ENCODE results near the gene COG2.

The COG2 gene

GRCh38 chr1:230725256-230726012 lies 83.2 kb downstream of the COG2 start:
- no peak for DNase-seq

GRCh38 chr1:230728710-230729392 lies 86.6 kb downstream of the COG2 start:
- DNase-seq, result no peak

DNA sequence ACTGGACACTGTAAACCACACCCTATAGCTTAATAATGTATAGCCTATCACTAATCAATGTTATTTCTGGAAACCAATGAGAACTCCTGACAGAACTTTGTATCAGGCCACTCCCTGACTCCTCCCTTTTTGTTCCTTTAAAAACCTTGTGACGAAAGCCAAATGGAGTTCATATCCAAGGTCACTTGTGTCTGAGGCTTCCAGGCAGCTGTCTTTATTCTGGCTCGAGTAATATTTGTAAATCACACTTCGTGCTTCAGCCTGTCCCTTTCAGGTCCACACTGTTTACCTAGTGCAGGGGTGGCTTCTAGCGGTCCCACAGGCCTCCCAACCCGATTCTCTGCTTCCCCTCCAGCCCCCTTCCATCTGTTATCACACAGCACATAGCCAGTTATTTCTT lies 88.7 kb downstream of the COG2 start:
- DNase-seq, result no peak

DNA sequence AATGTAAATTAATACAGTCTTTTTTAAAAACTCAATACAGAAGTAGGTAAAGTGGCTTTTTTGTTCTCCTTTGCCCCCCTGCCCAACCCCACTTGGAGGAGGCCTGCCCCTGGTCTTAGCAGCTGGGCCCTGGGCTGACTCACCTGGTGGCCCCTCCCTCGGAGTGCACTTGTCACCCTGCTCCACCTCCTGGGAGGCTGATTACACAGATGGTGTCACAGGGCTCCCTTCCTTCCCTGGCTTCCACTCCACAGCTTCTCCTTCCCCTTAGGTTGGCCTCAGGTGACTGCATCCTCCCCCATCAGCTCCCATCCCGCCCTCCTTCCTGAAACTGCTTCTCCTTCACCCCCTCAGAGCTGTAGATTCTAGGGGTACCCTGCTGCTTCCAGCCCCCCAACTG lies 93.2 kb downstream of the COG2 start:
- DNase-seq, result no peak

DNA sequence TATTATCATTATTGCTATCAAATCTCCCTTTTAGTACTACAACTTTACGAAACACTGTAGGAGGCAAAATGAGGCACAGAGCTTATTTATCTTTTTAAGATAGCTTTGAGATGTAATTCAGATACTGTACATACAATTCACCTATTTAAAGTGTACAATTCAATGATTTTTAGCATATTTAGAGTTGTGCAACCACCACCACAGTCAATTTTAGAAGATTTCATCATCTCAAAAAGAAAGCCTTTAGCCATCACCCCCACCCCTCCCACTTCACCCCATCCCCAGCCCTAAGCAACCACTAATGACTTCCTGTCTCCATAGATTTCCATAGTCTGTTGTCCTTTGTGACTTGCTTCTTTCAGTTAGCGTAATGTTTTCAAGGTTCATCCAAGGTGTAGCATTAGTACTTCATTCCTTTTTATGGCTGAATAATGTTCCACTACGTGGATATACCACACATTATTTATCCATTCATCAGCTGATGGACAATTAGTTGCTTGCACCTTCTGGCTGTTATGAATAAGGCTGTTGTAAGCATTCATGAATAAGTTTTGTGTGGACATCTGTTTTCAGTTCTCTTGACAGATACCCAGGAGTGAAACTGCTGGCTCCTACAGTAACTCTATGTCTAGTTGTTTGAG lies 95.5 kb downstream of the COG2 start:
- DNase-seq, result no peak

GRCh38 chr1:230739564-230740290 lies 97.4 kb downstream of the COG2 start:
- DNase-seq, result no peak

All from activated gamma-delta T cell treated with Interleukin-2 at 50 U/mL for 16 hours (primary cell).